LoVo (cell line): Measurements from ENCODE around the gene MOB3B.
A peak's percentile ranks its signal among the peaks of the same experiment; 100 is the strongest.
"Not testable (repeated sequence)": the region's sequence is repeated elsewhere in the genome, so short reads cannot be mapped to it uniquely, and the experiment has no call there.

Experiments
- DNase-seq: peaks from one replicate; pipeline ENCODE4 v3.0.0-alpha.2; 2016; ENCODE audit warnings: low spot score

The MOB3B gene

DNA sequence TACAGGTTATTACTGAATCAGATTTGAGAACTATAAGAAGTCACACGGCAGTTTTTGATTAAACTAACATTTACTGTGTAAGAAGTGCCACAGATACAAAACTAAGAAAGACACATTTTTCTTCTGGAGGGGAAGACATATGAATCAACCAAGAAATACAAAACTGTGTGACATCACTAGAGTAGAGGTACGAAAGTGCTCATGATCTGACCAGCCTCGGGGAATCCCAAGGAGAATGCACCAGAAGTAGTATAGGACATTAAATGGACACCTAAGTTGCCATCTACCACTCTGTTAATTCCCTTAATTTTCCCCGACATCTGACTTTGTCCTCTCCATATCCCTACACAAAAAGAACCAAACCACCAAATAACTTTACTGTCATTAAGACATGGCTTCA is 10.8 kb downstream of the MOB3B start:
- DNase-seq: no peak

DNA sequence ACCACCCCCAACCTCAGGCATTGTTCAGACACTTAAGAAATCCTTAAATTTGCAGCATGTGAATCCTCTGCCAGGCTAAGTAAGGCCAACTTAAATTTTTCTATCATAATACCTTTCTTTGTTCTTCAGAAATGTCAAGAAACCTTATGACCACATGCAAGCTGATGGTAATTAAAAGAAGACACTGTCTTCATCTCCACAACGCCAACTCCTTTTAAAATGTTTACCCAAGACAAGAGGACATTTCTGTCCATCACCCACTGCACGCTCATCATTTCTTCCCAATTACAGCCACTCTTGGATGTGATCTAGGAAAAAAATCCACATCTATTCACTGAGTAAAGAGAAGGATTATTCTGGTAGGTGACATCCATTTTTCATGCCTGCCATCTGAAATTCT is 11.6 kb downstream of the MOB3B start:
- no peak for DNase-seq

DNA sequence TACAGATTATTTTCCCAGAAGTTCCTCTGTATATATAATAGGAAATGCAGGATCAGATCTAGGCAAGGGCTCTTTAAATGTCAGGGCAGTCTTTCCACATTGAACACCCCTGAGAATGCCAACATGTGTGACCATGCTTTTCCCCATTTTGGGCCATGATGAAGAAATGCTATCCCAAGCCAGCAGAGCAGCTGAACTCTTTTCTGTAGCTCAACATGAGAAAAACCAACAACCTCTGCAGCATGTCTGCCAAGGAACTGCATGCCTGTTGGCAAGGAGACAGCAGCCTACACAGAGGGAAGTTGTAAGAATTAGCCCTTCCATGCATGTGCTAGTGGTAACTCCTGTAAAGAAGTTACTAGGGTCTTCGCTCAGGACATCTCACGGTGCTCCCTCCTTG is 15.1 kb downstream of the MOB3B start:
- no peak for DNase-seq

DNA sequence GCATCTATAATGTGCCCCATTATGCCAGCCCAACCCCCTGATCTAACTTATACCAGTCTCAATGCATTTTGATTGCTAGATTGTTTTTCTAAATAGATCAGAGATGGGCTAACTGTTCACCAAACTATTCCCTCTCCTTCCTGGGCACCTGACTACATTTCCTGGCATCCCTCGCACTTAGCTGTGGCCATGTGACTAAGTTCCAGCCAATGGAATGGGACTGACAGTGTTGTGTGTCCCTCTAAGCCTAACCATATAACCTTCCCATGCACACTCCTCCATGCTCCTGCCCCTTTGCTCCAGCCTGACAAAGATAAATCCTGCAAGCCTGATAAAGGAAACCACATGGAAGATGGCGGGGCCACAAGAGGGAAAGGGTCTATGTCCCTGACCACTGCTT is 17.8 kb downstream of the MOB3B start:
- DNase-seq: no peak

DNA sequence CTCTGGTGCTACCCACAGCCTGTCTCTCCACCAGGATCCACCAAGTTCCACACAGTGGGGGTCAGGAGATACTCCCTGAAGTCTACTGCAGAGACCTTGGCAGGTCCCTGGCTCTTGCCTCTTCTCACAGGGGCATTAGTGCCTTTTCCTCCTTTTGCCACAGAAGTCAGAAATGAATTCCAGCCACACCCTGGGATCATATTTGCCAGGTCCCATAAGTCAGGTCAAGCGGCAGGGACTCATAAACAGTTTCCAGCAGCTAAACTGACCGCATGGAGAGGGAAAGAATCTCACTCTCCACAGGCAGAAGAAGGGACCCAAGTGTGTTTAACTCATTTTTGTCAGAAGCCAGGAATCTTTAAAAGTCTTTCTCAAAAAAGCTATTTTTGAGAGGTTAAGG is 18.8 kb downstream of the MOB3B start:
- DNase-seq: no peak

DNA sequence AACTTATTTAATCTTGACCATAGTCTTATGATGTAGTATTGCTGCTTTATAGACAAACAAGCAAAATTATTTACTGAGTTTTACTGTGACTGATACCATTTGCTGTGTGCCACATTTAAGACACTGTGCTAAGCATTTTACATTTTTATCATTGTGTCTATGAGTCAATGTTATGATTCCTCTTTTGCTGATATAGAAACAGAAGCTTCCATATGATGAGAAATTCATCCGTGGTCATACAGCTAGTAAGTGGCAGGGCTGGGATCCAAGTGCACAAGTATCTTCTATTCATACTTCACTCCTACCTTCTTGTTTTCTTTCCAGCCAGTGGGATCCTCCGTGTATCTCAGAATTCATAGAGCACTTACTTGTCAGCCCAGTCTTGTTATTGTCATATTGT is 22.6 kb downstream of the MOB3B start:
- DNase-seq: no peak

DNA sequence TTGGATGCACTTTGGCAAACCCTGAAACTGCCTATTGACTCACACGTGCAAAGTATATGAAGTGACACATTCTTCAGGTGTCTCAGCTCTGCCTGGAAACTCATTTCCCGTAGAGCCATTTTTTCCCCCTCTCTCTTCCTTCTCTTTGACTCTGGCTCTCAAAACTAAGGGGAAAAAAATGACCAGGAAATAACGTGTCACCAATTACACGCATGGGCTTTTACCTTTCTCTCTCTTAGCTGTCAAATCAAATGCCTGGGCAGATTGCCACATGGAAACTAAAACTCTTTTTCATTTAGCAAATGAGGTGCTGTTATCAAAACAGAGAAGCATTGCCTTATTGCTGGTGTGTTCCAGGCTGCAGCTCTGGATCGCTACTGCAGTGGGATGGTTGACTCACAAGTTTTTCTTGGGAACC is 23.9 kb downstream of the MOB3B start:
- DNase-seq: no peak

DNA sequence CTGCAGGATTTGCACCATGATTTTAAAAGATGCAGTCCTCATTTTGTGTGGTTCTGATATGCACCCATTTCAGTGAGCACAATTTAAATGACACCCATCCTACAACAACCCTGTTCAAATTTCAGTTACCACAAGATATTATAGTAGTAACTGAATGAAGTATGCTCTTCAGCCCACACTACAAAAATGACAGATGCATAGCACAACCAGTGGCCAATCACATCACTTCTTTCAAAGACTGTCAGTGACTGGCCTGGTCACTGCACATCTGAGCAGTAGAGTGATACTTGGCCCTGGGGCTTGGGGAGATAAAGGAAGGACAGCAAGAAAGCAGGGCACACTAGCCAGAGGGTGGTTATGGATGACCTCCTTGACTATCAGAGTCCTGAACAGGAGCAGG is 25.4 kb downstream of the MOB3B start:
- no peak for DNase-seq

DNA sequence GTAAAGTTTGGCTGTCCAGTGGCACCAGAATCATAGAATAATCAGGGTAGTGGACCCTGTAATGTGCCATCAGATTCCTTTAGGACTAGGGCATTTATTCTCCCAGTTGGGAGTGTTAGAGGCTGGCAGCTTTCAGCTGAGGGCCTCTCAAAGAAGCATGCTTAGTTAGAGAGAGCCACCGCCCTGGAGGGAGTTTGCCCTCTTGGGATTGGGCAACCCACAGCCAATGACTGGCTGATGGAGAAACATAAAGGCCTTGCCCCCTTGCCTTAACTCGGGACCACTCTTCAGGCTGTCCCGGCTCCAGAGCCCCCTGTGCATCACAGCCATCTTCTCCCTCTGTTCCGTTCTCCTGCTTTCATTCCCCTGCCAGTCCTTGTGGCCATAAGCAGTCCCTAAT is 26.0 kb downstream of the MOB3B start:
- no peak for DNase-seq

DNA sequence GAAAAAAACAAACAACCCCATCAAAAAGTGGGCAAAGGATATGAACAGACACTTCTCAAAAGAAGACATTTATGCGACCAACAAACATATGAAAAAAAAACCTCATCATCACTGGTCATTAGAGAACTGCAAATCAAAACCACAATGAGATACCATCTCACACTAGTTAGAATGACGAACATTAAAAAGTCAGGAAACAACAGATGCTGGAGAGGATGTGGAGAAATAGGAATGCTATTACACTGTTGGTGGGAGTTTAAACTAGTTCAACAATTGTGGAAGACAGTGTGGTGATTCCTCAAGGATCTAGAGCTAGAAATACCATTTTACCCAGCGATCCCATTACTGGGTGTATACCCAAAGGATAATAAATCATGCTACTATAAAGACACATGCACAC is 28.7 kb downstream of the MOB3B start:
- DNase-seq: not testable (repeated sequence)

DNA sequence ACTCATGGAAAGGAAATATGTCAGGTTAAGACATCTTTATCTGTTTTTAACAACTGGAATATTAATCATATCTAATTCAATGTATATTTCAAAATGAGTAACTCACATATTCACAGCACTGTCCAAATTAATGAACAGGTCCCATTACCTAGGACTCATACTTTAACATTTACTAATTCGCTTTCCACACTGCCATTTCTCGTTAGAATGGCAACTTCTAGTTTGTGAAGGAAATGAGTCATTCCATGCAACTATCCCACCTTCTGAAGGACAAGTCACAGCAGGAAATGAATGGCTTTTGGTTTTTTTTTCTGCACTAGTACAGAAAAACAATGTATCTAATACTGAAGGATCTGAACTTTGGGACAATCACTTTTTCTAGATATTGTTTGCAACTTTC is 30.2 kb downstream of the MOB3B start:
- peak; percentile 63 for DNase-seq

DNA sequence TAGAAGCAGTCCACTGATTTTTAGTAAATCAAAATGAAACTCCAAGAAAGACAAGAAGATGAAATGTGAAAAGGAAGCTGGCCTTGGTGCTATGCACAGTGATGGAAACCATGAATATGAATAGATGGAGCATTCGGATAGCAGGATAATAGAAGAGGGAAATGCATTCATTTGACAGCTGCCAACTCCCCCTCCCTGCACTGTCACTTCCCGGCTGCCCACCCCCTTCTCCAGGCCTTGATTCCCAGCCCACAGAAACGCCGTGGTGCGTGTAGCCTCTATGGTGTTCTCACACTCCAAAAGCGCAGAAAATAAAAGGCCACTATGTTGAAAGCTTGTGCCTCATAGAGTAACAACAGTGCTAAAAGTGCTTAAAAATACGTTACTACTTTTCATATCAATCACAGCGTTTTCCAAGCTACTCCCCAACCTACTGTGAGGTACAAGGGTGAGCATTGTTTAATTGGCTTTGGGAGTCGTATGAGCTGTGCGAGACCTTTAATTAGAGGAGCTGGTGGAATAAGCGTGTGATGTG is 31.7 kb downstream of the MOB3B start:
- DNase-seq: no peak

DNA sequence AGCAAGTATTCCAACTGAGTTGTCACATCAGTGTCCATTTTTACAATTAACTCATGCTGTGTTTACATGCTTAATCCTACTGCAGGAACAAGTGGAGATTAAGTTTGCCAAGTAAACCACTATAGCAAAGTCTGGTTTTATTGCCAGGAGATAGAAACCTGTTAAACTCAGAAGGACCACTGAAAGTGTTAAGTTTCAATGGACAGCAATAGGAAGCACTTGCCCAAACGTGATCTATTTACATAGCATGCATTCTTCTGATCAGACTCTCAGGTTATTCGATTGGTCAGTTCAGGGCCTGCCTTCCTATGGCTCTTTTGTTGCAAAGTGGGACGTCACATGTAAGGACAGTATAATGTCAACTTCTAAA is 33.5 kb downstream of the MOB3B start:
- DNase-seq: no peak

DNA sequence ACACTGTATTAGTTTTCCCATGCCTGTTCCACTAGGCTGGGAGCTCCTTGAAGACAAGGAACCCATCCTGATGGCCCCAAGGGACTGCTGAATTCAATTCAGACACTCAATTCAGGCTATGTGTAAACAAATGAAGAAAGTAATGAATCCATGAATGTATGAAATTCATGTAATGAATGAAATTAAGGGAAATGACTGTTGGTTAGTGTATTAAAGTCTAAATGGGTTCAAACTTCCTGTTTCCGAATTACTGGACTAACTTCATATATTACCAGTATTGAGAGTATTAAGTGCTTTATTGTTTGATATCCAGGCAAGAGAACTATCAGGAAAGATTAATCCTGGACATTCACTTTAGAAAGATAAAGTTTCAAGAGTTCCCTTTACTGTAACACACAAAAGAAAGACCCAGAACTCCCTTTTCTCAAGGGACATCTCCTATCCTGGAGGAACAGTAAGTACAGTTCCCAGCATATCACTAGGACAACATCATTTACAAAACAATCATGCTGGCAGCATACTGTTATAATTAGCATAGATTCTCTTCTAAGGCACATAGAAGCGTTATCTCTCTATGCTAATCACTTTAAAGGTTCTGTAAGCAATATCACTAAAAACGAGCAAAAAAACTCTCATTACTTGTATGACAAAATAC is 34.0 kb downstream of the MOB3B start:
- DNase-seq: no peak

DNA sequence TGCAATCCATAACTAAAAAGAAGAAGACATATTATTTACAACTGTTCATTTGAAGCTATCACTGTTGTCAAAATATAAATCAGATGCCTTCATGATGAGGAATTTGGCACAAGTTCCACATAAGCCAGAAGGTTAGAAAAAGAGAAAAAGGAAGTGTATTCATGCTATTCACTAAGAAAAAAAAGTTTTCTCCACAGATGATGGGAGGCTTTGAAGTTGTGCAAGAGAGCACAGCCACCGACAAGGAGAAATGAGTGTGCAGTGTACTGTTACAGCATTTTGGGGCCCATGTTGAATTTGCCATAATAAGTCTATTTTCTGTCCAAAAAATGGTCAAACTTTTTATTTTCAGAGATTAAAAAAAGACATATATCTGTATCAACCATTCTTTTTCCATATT is 38.5 kb downstream of the MOB3B start:
- DNase-seq: no peak

DNA sequence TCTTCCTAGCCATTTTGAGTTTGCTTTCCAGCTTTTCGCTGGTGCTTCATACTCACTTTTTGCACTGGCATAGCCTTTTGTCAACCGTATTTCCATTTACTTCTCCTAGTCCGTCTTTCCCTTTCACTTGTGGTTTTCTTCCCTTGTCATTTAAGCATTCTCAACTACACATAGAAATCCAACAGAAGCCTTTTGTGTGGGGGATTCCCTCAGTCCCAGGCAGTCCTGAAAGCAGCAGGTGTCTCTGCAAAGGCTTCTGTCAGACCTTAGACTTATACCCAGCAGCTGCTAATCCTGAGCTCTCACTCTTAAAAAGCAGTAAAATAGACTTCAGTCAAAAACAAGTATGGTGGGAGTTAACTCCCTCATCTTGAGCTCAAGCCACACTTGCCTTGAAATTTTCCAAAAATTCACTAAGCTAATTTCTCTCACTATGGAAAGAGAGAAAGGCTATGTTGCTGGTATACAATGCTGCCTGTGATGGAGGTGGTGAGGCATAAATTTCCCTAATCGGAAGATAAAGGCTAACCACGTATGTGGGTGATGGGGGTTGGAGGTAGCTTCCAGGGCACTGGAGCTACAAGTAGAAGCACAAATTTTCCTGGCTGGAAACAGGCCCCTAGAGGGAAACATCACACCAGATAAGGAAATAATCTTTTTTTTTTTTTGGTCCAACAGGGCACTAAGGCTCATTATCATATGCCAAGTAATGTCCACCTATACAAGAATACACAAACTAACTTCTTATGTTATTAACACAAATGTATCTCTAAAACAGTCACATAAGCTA is 40.3 kb downstream of the MOB3B start:
- DNase-seq: no peak

DNA sequence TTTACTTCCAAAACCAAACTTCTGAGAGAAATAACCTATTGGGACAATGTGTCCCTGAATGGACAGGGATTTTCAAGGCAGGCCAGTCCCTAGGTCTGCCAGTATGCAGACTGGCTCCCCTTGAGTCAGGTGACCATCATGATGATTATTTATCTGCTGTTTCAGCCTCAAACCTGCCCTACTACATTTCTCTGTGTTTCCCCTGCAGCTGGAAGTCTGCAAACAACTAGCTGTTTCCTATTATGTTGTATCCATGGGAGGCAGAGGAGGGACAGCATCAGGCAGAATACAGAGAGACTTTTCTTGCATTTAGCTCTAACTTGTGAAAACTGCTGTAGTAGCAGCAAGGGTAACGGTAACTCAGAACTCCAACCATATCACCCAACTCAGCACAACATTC is 41.7 kb downstream of the MOB3B start:
- no peak for DNase-seq

DNA sequence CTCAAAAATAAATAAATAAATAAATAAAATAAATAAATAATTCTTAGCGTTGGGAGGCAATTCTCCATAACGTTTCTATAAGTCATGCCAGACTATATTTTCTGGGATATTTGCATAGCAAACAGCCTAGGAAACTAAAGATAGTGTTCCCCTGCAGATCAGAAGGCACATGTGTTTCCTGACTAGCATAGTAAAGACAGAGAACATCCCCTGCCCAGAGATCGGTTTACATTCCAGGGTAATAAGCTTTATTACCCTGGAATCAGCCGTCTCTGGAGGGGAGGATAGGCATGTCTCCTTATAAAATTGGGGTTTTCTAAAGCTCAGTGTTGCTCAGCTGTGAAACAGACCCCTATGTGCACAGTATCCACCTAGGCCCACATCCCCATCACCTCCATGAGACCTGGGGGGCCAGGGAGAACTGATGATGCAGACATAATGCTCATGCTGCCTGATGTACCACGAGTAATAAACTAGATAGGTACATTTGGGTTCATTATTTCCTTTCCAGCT is 42.4 kb downstream of the MOB3B start:
- DNase-seq: no peak

DNA sequence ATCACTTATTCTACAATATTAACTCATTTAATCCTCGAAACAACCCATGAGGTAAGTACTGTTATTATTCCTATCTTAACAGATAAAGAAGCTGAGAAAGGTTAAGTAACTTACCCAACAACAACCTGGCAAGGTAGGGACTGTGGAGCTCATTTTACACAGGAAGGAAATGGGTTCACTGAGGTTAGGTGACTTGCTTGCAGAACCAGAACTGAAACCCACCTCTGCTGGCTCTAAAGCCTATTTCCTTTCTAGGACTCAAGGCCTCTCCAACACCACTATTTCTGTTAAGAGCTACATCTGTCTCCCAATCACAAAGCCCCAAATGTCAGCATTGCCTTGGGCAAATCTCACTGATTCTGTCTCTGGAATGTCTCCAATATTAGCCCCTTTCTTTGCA is 44.5 kb downstream of the MOB3B start:
- no peak for DNase-seq

DNA sequence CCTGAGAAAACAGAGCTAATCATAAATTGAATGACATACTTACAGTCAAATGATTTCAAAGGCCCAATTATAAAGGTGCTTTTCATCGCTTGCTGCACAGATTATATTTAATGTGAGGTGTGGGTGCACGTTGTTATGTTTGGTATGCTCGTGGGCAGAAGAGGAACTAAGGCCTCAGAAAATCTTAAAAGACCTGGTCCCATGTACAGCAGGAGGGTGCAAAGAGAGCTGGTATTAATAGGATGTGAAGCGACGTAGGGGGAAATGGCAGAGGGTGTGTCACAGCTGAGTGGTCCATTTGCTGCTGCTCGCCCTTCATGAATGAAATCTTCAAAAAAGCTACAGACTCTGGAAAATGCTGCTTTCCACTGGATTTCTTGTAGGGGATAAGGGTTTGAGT is 46.0 kb downstream of the MOB3B start:
- no peak for DNase-seq

DNA sequence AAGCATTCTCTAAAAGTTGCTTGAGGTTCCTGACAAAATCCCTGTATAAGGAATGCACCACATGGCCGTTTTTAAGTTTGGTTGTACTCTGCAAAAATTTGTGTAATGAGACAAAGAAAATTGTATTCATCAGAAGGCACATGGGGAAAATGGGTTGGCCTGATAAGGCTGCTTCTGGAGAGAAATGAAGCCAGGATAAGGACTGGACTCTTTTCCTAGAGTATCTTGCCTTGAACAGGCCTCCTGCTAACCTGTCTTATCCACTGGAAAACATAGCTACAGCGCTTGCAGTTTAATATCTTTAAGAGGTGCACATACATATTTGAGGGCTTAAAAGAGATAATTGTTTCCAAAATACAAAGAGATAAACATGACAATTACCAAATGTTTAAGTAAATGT is 46.9 kb downstream of the MOB3B start:
- DNase-seq: no peak

DNA sequence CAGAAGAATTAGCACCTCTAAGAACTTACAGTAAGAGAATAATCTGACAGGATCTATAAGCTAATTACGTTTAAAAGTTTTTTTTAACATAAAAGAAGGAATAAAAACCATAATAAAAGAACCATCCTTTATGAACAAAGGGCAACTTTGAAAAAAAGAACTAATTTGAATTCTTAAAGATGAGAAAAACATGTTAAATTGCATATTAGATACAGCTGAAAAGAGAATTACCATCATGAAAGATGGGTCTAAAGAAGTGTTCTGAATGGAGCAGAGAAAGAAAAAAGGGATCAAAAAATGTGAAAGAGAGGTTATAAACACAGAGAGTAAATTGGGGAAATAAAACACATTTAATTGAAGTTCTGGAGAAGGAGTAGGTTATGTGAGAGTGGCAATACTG is 51.3 kb downstream of the MOB3B start:
- no peak for DNase-seq

DNA sequence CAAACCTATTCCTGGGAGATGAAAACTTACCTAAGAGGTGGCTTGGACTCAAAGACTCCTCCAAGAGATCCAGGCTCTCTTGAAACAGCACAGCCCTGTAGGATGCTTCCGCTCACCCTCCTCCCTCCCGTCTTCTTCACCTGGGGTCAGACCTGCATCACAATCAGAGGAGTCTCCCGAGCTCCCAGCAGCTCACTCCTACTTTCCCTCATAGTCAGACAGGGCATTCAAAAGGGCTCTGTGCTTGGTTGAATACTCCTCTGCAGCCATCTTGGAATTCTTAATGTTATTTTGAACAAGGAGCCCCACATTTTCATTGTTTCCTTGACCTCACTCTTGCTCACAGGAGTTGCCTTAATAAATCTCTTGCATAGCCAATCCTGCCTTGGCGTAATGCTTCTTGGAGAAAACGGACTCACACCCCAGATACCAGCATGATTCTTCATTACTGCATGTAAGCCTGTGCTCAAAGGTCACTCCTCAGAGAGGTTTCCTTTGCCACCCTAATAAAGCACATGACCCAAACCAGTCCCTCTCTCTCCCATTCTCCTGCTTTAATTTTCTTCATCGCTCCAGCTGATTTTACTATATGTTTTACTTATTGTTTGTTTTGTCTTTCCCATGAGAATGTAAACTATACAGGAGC is 52.6 kb downstream of the MOB3B start:
- no peak for DNase-seq
